GM12874 (cell line): ENCODE data around the gene GAPVD1.

Experiments
- CTCF ChIP-seq: IDR thresholded peaks from 2 replicates; pipeline ENCODE4 v1.5.1; 2011; ENCODE audit warnings: low read depth, mild to moderate bottlenecking, control low read depth, low read length, moderate library complexity; ENCODE audit not compliant: insufficient read depth

The GAPVD1 gene

GRCh38 chr9:125261501-125262293 lies at the start of gene GAPVD1:
GAPVD1 (plus strand) TSS chr9:125261826; CDS start chr9:125298922, 37,096 bp downstream.
- peak; percentile 59 for TF ChIP-seq CTCF

- TF ChIP-seq CTCF = no peak
Observed at GRCh38 chr9:125214186-125214585, 47.4 kb upstream of the GAPVD1 start.

- no peak for TF ChIP-seq CTCF
Observed at GRCh38 chr9:125218621-125219020, 43.0 kb upstream of the GAPVD1 start.

GRCh38 chr9:125227761-125228160 lies 33.9 kb upstream of the GAPVD1 start:
- TF ChIP-seq CTCF = no peak

- TF ChIP-seq CTCF = no peak
Observed at GRCh38 chr9:125233678-125234077, 27.9 kb upstream of the GAPVD1 start.

GRCh38 chr9:125235804-125236519 lies 25.7 kb upstream of the GAPVD1 start:
- no peak for TF ChIP-seq CTCF

- no peak for TF ChIP-seq CTCF
Observed at GRCh38 chr9:125238127-125238914, 23.3 kb upstream of the GAPVD1 start.
